ENCODE measurements around the gene HEATR5B.

HEATR5B gene

GRCh38 chr2:36967236-36967876 is 116.8 kb downstream of the HEATR5B start:
- WGBS, result 27% methylated on average over 14 of the region's 15 CpGs
- H3K27ac ChIP-seq (ENCODE audit: low read length, poor library complexity, severe bottlenecking), result no peak overlapping the region

GRCh38 chr2:36966370-36967235 is 117.6 kb downstream of the HEATR5B start, which contains the start of gene STRN:
STRN (minus strand) TSS chr2:36966536; CDS start chr2:36966463, 73 bp downstream.
- H3K4me1 ChIP-seq (ENCODE audit: control insufficient read depth, insufficient read depth, low read depth, low read length), result no peaks in the 10 kb centered on the region
- under 1% methylated on average over 62 of the region's 91 CpGs for WGBS

More at GRCh38 chr2:36967236-36967876, 116.8 kb downstream of the HEATR5B start:
- H3K4me1 ChIP-seq (ENCODE audit: control insufficient read depth, insufficient read depth, low read depth, low read length), result no peaks in the 10 kb centered on the region
- no peaks in the 10 kb centered on the region for H3K9me3 ChIP-seq (ENCODE audit: control insufficient read depth, low read length)
- H2AFZ ChIP-seq (ENCODE audit: low read depth, low read length), result peak overlapping the region; percentile 60
- H3K23ac ChIP-seq (ENCODE audit: low read length in 2 of 2), result no peak overlapping the region
- H4K8ac ChIP-seq (ENCODE audit: low read length), result no peak overlapping the region
- H3K79me1 ChIP-seq (replicated peaks; ENCODE audit: low read length, poor library complexity, severe bottlenecking), result peaks cover 5% of the 10 kb centered on the region
- no peak overlapping the region for H2BK120ac ChIP-seq (ENCODE audit: low read depth, low read length)
- H3K27me3 ChIP-seq (ENCODE audit: control insufficient read depth in 1 of 2, insufficient read depth in 1 of 2, low read length in 2 of 2), result no peaks in the 10 kb centered on the region
- no peak overlapping the region for H2BK5ac ChIP-seq (ENCODE audit: low read depth, low read length, poor library complexity, severe bottlenecking)
- peak overlapping the region; percentile 85 to 90 for H3K4me3 ChIP-seq (ENCODE audit: insufficient read depth in 1 of 2, low read depth in 1 of 2, low read length in 2 of 2)
- no peak overlapping the region for H2AK5ac ChIP-seq (ENCODE audit: low read length, severe bottlenecking)
- H3K9ac ChIP-seq (ENCODE audit: low read length), result peak overlapping the region; percentile 90
- H3K36me3 ChIP-seq (ENCODE audit: control insufficient read depth in 1 of 2, insufficient read depth in 2 of 2, low read depth in 1 of 2, low read length in 2 of 2), result no peaks in the 10 kb centered on the region
- H2BK15ac ChIP-seq (ENCODE audit: low read depth, poor library complexity, severe bottlenecking), result no peak overlapping the region
- H4K91ac ChIP-seq (ENCODE audit: low read length), result no peak overlapping the region
- H3K4me2 ChIP-seq (ENCODE audit: low read length, poor library complexity, severe bottlenecking), result peak overlapping the region; percentile 71
- no peak overlapping the region for H2BK12ac ChIP-seq (ENCODE audit: low read length in 2 of 2)
- DNase-seq, result no peak
- no peak overlapping the region for H3K14ac ChIP-seq (ENCODE audit: low read length in 2 of 2)
- peak overlapping the region in 1 of 2 experiments; percentile 80 for H3K4ac ChIP-seq (ENCODE audit: low read depth in 1 of 2, low read length in 2 of 2)
- H3K18ac ChIP-seq (ENCODE audit: low read depth in 1 of 2, low read length in 2 of 2), result peak overlapping the region; percentile 73 to 81

GRCh38 chr2:36965751-36966369 is 118.3 kb downstream of the HEATR5B start:
- peak overlapping the region; percentile 50 for H4K91ac ChIP-seq (ENCODE audit: low read length)
- H3K36me3 ChIP-seq (ENCODE audit: control insufficient read depth in 1 of 2, insufficient read depth in 2 of 2, low read depth in 1 of 2, low read length in 2 of 2), result no peaks in the 10 kb centered on the region
- H3K79me1 ChIP-seq (replicated peaks; ENCODE audit: low read length, poor library complexity, severe bottlenecking), result peaks cover 10% of the 10 kb centered on the region
- H2BK120ac ChIP-seq (ENCODE audit: low read depth, low read length), result peak overlapping the region; percentile 85
- H4K8ac ChIP-seq (ENCODE audit: low read length), result peak overlapping the region; percentile 75
- H3K4me1 ChIP-seq (ENCODE audit: control insufficient read depth, insufficient read depth, low read depth, low read length), result peaks cover under 1% of the 10 kb centered on the region
- H3K27me3 ChIP-seq (ENCODE audit: control insufficient read depth in 1 of 2, insufficient read depth in 1 of 2, low read length in 2 of 2), result no peaks in the 10 kb centered on the region
- no peak overlapping the region for H3K27ac ChIP-seq (ENCODE audit: low read length, poor library complexity, severe bottlenecking)
- H2AK5ac ChIP-seq (ENCODE audit: low read length, severe bottlenecking), result no peak overlapping the region
- H2BK5ac ChIP-seq (ENCODE audit: low read depth, low read length, poor library complexity, severe bottlenecking), result peak overlapping the region; percentile 93
- H3K9ac ChIP-seq (ENCODE audit: low read length), result peak overlapping the region; percentile 93
- H2BK12ac ChIP-seq (ENCODE audit: low read length in 2 of 2), result peak overlapping the region in 1 of 2 experiments; percentile 61
- H2BK15ac ChIP-seq (ENCODE audit: low read depth, poor library complexity, severe bottlenecking), result peak overlapping the region; percentile 98
- peak overlapping the region; percentile 90 to 96 for H3K4me3 ChIP-seq (ENCODE audit: insufficient read depth in 1 of 2, low read depth in 1 of 2, low read length in 2 of 2)
- H3K4ac ChIP-seq (ENCODE audit: low read depth in 1 of 2, low read length in 2 of 2), result peak overlapping the region; percentile 87 to 96
- WGBS, result 1% methylated on average over 31 of the region's 42 CpGs
- peak overlapping the region; percentile 77 for H2AFZ ChIP-seq (ENCODE audit: low read depth, low read length)
- no peak overlapping the region for H3K23ac ChIP-seq (ENCODE audit: low read length in 2 of 2)
- peak overlapping the region; percentile 83 to 87 for H3K18ac ChIP-seq (ENCODE audit: low read depth in 1 of 2, low read length in 2 of 2)
- peak; percentile 41 for DNase-seq
- peak overlapping the region; percentile 62 for H3K4me2 ChIP-seq (ENCODE audit: low read length, poor library complexity, severe bottlenecking)
- peak overlapping the region in 1 of 2 experiments; percentile 94 for H3K14ac ChIP-seq (ENCODE audit: low read length in 2 of 2)
- no peaks in the 10 kb centered on the region for H3K9me3 ChIP-seq (ENCODE audit: control insufficient read depth, low read length)

More at GRCh38 chr2:36966370-36967235, 117.6 kb downstream of the HEATR5B start, which contains the start of gene STRN:
- peak within 1 kb of the TSS; percentile 50 for H4K91ac ChIP-seq (ENCODE audit: low read length)
- H2AFZ ChIP-seq (ENCODE audit: low read depth, low read length), result peak within 1 kb of the TSS; percentile 77
- peak within 1 kb of the TSS in 1 of 2 experiments; percentile 94 for H3K14ac ChIP-seq (ENCODE audit: low read length in 2 of 2)
- peak within 1 kb of the TSS; percentile 98 for H2BK15ac ChIP-seq (ENCODE audit: low read depth, poor library complexity, severe bottlenecking)
- peak within 1 kb of the TSS; percentile 71 for H3K4me2 ChIP-seq (ENCODE audit: low read length, poor library complexity, severe bottlenecking)
- peak within 1 kb of the TSS; percentile 30 for H3K27ac ChIP-seq (ENCODE audit: low read length, poor library complexity, severe bottlenecking)
- no peaks in the 10 kb centered on the region for H3K27me3 ChIP-seq (ENCODE audit: control insufficient read depth in 1 of 2, insufficient read depth in 1 of 2, low read length in 2 of 2)
- H2BK120ac ChIP-seq (ENCODE audit: low read depth, low read length), result peak within 1 kb of the TSS; percentile 85
- no peaks in the 10 kb centered on the region for H3K36me3 ChIP-seq (ENCODE audit: control insufficient read depth in 1 of 2, insufficient read depth in 2 of 2, low read depth in 1 of 2, low read length in 2 of 2)
- peak within 1 kb of the TSS; percentile 75 for H4K8ac ChIP-seq (ENCODE audit: low read length)
- H3K18ac ChIP-seq (ENCODE audit: low read depth in 1 of 2, low read length in 2 of 2), result peak within 1 kb of the TSS; percentile 83 to 87
- peak within 1 kb of the TSS; percentile 90 to 96 for H3K4me3 ChIP-seq (ENCODE audit: insufficient read depth in 1 of 2, low read depth in 1 of 2, low read length in 2 of 2)
- peak within 1 kb of the TSS; percentile 93 for H2BK5ac ChIP-seq (ENCODE audit: low read depth, low read length, poor library complexity, severe bottlenecking)
- H2BK12ac ChIP-seq (ENCODE audit: low read length in 2 of 2), result peak within 1 kb of the TSS in 1 of 2 experiments; percentile 61
- DNase-seq, result peak; percentile 95
- H3K9ac ChIP-seq (ENCODE audit: low read length), result peak within 1 kb of the TSS; percentile 93
- H3K23ac ChIP-seq (ENCODE audit: low read length in 2 of 2), result peak within 1 kb of the TSS in 1 of 2 experiments; percentile 23
- peaks cover 5% of the 10 kb centered on the region for H3K79me1 ChIP-seq (replicated peaks; ENCODE audit: low read length, poor library complexity, severe bottlenecking)
- peak within 1 kb of the TSS; percentile 87 to 96 for H3K4ac ChIP-seq (ENCODE audit: low read depth in 1 of 2, low read length in 2 of 2)
- H3K9me3 ChIP-seq (ENCODE audit: control insufficient read depth, low read length), result no peaks in the 10 kb centered on the region
- no peak within 1 kb of the TSS for H2AK5ac ChIP-seq (ENCODE audit: low read length, severe bottlenecking)

Measured in mesenchymal stem cell (in vitro differentiated cells and primary cell).